Endothelial cell (in vitro differentiated cells): ENCODE results near the gene SNCG. TPM values are rescaled to one million over a fixed set of nuclear protein-coding genes. Genes with fewer than 3 reads are reported as not detected.

ENCODE experiments used
- DNase-seq: peaks from one replicate; pipeline ENCODE4 v3.0.0; 2021; ENCODE audit warnings: low spot score
- H3K27ac Mint-ChIP-seq: one replicate; pipeline ENCODE4 v1.8.0; 2021; ENCODE audit warnings: mixed read lengths, inconsistent platforms; ENCODE audit not compliant: unreplicated experiment
- H3K27me3 Mint-ChIP-seq: one replicate; pipeline ENCODE4 v1.8.0; 2021; ENCODE audit warnings: mild to moderate bottlenecking, moderate library complexity, mixed read lengths, inconsistent platforms; ENCODE audit not compliant: unreplicated experiment
- H3K36me3 Mint-ChIP-seq: one replicate; pipeline ENCODE4 v1.8.0; 2021; ENCODE audit warnings: mild to moderate bottlenecking, low read depth, mixed read lengths, inconsistent platforms; ENCODE audit not compliant: unreplicated experiment
- H3K4me1 Mint-ChIP-seq: one replicate; pipeline ENCODE4 v1.8.0; 2021; ENCODE audit warnings: mild to moderate bottlenecking, mixed read lengths, inconsistent platforms; ENCODE audit not compliant: unreplicated experiment
- H3K4me3 Mint-ChIP-seq: one replicate; pipeline ENCODE4 v1.8.0; 2021; ENCODE audit warnings: mild to moderate bottlenecking, mixed read lengths, inconsistent platforms; ENCODE audit not compliant: unreplicated experiment
- H3K9me3 Mint-ChIP-seq: one replicate; pipeline ENCODE4 v1.8.0; 2021; ENCODE audit warnings: mixed read lengths, inconsistent platforms; ENCODE audit not compliant: unreplicated experiment
- total RNA-seq: library from RNA; stranded (reverse); fragmentation: NEBNext Ultra II Directional; extraction: Animal tissue kit (Norgen Biotek cat#: 25700); gene quantifications from one replicate; pipeline ENCODE4 v1.2.1, GENCODE V29; 2021; ENCODE audit not compliant: unreplicated experiment
- TF ChIP-seq, protein P1 (sequence below): fragments of 200-600 bp; sonication (generic); IDR thresholded peaks from one replicate; pipeline ENCODE4 v1.5.0; 2021; ENCODE audit warnings: antibody characterized with exemption; ENCODE audit not compliant: unreplicated experiment

Gene SNCG
- total RNA-seq, 1 donor from 2014 or later, result 52.9 TPM

DNA sequence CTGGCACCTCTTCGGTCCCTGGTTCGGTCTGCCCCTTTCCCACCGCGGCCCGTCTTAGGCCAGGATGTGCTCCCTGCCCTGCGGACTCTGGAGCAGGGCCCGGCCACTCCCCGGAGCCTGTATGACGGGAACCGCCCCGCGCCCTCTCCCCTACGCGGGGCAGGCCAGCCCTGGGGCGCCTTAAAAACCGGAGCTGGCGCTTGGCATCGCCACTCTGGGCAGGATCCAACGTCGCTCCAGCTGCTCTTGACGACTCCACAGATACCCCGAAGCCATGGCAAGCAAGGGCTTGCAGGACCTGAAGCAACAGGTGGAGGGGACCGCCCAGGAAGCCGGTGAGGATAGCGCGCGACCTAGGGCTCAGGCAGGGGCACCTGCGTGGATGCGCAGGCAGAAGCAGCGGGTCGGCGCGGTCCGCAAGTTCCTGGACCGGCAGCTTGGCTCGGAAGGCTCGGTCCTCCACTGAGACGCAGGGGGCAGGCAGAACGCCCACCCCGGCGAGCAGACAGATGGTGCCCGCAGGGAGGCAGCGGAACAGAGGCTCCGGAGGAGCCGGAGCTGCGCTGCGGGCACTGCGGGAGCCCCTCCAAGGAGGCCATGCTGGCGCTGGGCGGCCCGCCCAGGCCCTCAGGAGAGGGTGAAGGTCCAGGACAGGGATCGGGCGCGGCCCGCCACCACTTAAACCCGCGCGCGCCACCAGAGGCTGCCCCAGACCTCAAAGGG, 10.0 kb downstream of the SNCG start, which contains the start of gene ADIRF:
Gene ADIRF, plus strand, starts transcription at position 212 of the 723 bp plus-strand sequence. Its CDS starts 63 bp downstream, at position 275.
- Mint-ChIP-seq H3K9me3 (no peaks in the 10 kb centered on the region), H3K27ac (peak within 1 kb of the TSS; percentile 5), H3K36me3 (peaks cover 4% of the 10 kb centered on the region), H3K4me3 (no peak within 1 kb of the TSS), H3K4me1 (peaks cover 44% of the 10 kb centered on the region), H3K27me3 (peaks cover 9% of the 10 kb centered on the region)
- no peak for DNase-seq
- TF ChIP-seq, protein P1, sequence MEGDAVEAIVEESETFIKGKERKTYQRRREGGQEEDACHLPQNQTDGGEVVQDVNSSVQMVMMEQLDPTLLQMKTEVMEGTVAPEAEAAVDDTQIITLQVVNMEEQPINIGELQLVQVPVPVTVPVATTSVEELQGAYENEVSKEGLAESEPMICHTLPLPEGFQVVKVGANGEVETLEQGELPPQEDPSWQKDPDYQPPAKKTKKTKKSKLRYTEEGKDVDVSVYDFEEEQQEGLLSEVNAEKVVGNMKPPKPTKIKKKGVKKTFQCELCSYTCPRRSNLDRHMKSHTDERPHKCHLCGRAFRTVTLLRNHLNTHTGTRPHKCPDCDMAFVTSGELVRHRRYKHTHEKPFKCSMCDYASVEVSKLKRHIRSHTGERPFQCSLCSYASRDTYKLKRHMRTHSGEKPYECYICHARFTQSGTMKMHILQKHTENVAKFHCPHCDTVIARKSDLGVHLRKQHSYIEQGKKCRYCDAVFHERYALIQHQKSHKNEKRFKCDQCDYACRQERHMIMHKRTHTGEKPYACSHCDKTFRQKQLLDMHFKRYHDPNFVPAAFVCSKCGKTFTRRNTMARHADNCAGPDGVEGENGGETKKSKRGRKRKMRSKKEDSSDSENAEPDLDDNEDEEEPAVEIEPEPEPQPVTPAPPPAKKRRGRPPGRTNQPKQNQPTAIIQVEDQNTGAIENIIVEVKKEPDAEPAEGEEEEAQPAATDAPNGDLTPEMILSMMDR, result no peak

DNA sequence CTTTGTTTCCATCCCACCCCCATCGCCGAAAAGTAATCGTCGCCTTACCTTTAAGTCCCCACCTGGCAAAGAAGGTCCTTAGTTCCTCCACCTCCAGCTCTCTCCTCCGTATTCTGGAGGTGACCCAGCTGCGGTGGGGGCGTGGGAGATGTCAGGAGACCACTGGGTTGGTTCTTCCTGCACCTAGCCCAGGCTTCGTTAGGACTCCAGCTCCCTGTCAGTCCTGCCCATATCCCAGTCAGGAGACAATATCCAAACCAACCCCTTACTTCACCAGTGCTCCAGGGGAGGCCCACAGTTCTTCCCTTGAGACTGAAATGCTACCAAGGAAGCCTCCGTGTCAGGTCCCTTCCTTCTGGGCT, 10.6 kb downstream of the SNCG start:
- Mint-ChIP-seq H3K4me3 (no peak overlapping the region), H3K27me3 (peaks cover 9% of the 10 kb centered on the region), H3K9me3 (no peaks in the 10 kb centered on the region), H3K4me1 (peaks cover 44% of the 10 kb centered on the region), H3K27ac (no peak overlapping the region), H3K36me3 (peaks cover 4% of the 10 kb centered on the region)
- DNase-seq, result no peak
- TF ChIP-seq, protein P1, result no peak

DNA sequence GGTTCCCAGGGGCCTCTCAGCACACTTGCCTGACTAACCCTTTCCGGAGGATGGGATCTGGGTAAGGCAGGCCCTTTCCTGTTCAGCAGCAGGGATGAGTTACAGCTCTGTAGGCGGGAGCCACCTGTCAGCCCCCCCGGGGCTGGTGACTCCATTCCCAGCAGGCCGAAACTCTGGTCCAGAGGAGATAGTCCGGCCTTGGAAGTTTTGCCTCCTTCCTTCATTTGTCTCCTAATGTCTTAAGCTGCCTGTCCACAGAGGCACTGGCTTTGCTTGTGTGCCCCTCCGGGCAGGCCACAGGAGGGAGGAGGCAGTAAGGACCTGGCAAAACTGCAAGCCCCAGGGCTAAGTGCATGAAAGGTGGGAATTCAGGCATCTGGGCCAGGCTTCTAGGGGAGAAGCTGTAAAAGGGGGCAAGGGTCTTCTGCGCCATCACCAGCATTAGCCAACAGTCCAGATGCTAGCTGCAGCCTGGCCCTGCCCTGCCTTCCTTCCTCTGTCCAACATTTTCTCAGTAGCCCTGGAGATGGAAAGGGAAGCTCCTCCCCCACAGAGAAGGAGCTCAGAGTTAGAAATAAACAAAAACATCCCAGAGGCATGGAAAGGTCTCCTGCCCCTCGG, 11.1 kb downstream of the SNCG start:
- Mint-ChIP-seq H3K9me3 (no peaks in the 10 kb centered on the region), H3K27ac (no peak overlapping the region), H3K4me1 (peaks cover 44% of the 10 kb centered on the region), H3K36me3 (peaks cover 4% of the 10 kb centered on the region), H3K4me3 (no peak overlapping the region), H3K27me3 (peaks cover 9% of the 10 kb centered on the region)
- TF ChIP-seq, protein P1, result no peak
- DNase-seq, result no peak

DNA sequence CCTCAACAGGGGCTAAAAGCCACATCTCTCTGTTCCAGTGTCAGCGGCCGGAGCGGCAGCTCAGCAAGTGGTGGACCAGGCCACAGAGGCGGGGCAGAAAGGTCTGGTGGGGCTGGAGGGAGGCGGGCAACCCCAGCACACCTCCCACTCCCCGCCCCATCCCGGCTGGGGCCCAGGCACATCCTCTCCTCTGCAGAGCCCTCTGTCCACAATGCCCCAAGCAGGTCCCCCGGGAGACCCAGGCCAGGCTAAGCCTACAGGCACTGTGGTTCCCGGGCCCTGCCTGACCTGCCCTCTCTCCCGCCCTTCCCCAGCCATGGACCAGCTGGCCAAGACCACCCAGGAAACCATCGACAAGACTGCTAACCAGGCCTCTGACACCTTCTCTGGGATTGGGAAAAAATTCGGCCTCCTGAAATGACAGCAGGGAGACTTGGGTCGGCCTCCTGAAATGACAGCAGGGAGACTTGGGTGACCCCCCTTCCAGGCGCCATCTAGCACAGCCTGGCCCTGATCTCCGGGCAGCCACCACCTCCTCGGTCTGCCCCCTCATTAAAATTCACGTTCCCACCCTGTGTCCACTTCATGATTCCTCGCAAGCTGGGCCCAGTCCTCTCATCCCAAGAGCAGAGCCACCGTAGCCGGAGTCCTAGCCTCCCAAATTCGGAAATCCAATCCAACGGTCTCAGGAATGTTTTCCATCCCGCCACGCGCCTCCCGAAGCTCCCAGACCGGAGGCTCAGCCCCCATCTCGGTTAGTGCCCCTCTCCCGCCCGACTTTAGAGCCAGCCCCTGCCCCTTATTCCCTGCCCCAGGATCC, 12.0 kb downstream of the SNCG start:
- Mint-ChIP-seq H3K27me3 (peaks cover 8% of the 10 kb centered on the region), H3K36me3 (no peaks in the 10 kb centered on the region), H3K4me3 (peak overlapping the region; percentile 82), H3K9me3 (no peaks in the 10 kb centered on the region), H3K27ac (no peak overlapping the region), H3K4me1 (peaks cover 43% of the 10 kb centered on the region)
- TF ChIP-seq, protein P1, result no peak
- DNase-seq, result no peak
